Measurements from ENCODE around the gene EPHA4. TPM values are rescaled to one million over a fixed set of nuclear protein-coding genes. Genes with fewer than 3 reads are reported as not detected.

EPHA4 gene
- total RNA-seq, 1 experiment from 2014 or later = 3.4 TPM

GRCh38 chr2:221503965-221504364 is 68.1 kb downstream of the EPHA4 start:
- Histone ChIP-seq H3K27ac (ENCODE audit: low read length) (no peak overlapping the region), H3K4me3 (ENCODE audit: low read depth in 2 of 2, low read length in 2 of 2) (no peak overlapping the region), H3K27me3 (ENCODE audit: control insufficient read depth, insufficient read depth, low read length) (no peaks in the 10 kb centered on the region), H3K9me3 (ENCODE audit: control insufficient read depth, insufficient read depth, low read depth, low read length) (no peaks in the 10 kb centered on the region), H3K4me1 (ENCODE audit: control insufficient read depth, insufficient read depth, low read length) (no peaks in the 10 kb centered on the region), H3K36me3 (ENCODE audit: control insufficient read depth, insufficient read depth, low read length) (no peaks in the 10 kb centered on the region)
- CTCF ChIA-PET = no interaction called here
- no peak for TF ChIP-seq TCF7L2 (IDR thresholded peaks at IDR 0.05; ENCODE audit: low read depth, low read length)
- no peak for TF ChIP-seq SIN3A (IDR thresholded peaks at IDR 0.05; ENCODE audit: borderline replicate concordance, insufficient read depth, low read depth, low read length)
- TF ChIP-seq CTCF (IDR thresholded peaks at IDR 0.05) = no peak
- no peak for TF ChIP-seq POLR2AphosphoS5 (IDR thresholded peaks at IDR 0.05; ENCODE audit: low read depth, low read length)
- TF ChIP-seq REST (IDR thresholded peaks at IDR 0.05; ENCODE audit: insufficient read depth in 1 of 2, low read depth in 2 of 2, low read length in 1 of 2) = no peak
- in situ Hi-C loops (cut with HindIII; ENCODE audit: low pct_unique_long_range_greater_than_20kb, low sequenced_read_pairs) (no loop called here), intact Hi-C loops (cut with micrococcal nuclease; ENCODE audit: unreplicated experiment) (no loop called here)
- BruUV-seq (replicated peaks) = no TSS peak
- ATAC-seq (no peak), DNase-seq (ENCODE audit: low read depth, low spot score) (no peak)
- POLR2A ChIA-PET = no interaction called here

- Histone ChIP-seq H3K36me3 (ENCODE audit: control insufficient read depth, insufficient read depth, low read length) (no peaks in the 10 kb centered on the region), H3K4me1 (ENCODE audit: control insufficient read depth, insufficient read depth, low read length) (no peaks in the 10 kb centered on the region), H3K27ac (ENCODE audit: low read length) (no peak overlapping the region), H3K4me3 (ENCODE audit: low read depth in 2 of 2, low read length in 2 of 2) (no peak overlapping the region), H3K27me3 (ENCODE audit: control insufficient read depth, insufficient read depth, low read length) (no peaks in the 10 kb centered on the region), H3K9me3 (ENCODE audit: control insufficient read depth, insufficient read depth, low read depth, low read length) (no peaks in the 10 kb centered on the region)
- DNase-seq (ENCODE audit: low read depth, low spot score) (no peak), ATAC-seq (no peak)
- in situ Hi-C loops (cut with HindIII; ENCODE audit: low pct_unique_long_range_greater_than_20kb, low sequenced_read_pairs) = no loop called here
- intact Hi-C loops (cut with micrococcal nuclease; ENCODE audit: unreplicated experiment) = no loop called here
- CTCF ChIA-PET = no interaction called here
- POLR2A ChIA-PET = no interaction called here
- no TSS peak for BruUV-seq (replicated peaks)
- TF ChIP-seq SIN3A (IDR thresholded peaks at IDR 0.05; ENCODE audit: borderline replicate concordance, insufficient read depth, low read depth, low read length) (no peak), CTCF (IDR thresholded peaks at IDR 0.05) (no peak), POLR2AphosphoS5 (IDR thresholded peaks at IDR 0.05; ENCODE audit: low read depth, low read length) (no peak), REST (IDR thresholded peaks at IDR 0.05; ENCODE audit: insufficient read depth in 1 of 2, low read depth in 2 of 2, low read length in 1 of 2) (no peak), TCF7L2 (IDR thresholded peaks at IDR 0.05; ENCODE audit: low read depth, low read length) (no peak)
Measured at GRCh38 chr2:221502270-221503010, 69.7 kb downstream of the EPHA4 start.

All from Panc1 (cell line).